Right lobe of liver (tissue), 4 donors: Measurements from ENCODE around the gene EGFLAM.

ENCODE experiments used
- CTCF ChIP-seq, 4 donors: fragments of 200-600 bp in 3 of 4; fragments of 450-650 bp in 1 of 4; IDR thresholded peaks; one replicate each; pipeline versions ENCODE4 v1.5.1 to v1.8.0; 2016 to 2022; ENCODE audit warnings: antibody characterized with exemption in 4 of 4, mild to moderate bottlenecking in 2 of 4
- POLR2A ChIP-seq: fragments of 450-650 bp; IDR thresholded peaks from one replicate; pipeline ENCODE4 v1.6.1; 2017; ENCODE audit warnings: antibody characterized with exemption, mild to moderate bottlenecking
- donor health status: DM: no; HTN: no; CAD: no.
- donor health status: DM: no; HTN: no; CAD: no.
- donor health status: DM: no; HTN: yes; CAD: no.

- TF ChIP-seq POLR2A (no peak), CTCF (IDR thresholded peaks at IDR 0.05) (no peak)
These were observed 32.3 kb upstream of the EGFLAM start for GRCh38 chr5:38226091-38226490.
